HepG2 (cell line): ENCODE measurements around the gene DIPK1B. TPM values are rescaled to one million over a fixed set of nuclear protein-coding genes. Genes with fewer than 3 reads are reported as not detected.

Experiments
- ATAC-seq: fragments of 200-7000 bp; cut with Tn5 transposase; 3 replicates; pipeline ENCODE4 v1.9.1; 2020; ENCODE audit warnings: mild to moderate bottlenecking, moderate library complexity
- BruUV-seq: library from RNA; stranded (reverse); fragments of 400-500 nt; replicated peaks from 2 replicates; lab custom pipeline; 2021; lab: Mats Ljungman, UMichigan
- CTCF ChIA-PET: fragments of 300-600 bp; formaldehyde crosslinking; extraction: SDS; loops from one replicate; lab custom pipeline; 2021; ENCODE audit warnings: low total read pairs, inconsistent platforms, low intra/inter-chr PET ratio; lab: Yijun Ruan, JAX
- POLR2A ChIA-PET: fragments of 350-600 bp; sonication (Branson Sonifier 250); formaldehyde crosslinking; loops from one replicate; lab custom pipeline; 2020; ENCODE audit warnings: antibody characterized with exemption, inconsistent platforms; lab: Yijun Ruan, JAX
- DNase-seq: peaks from one replicate; pipeline ENCODE4 v3.0.0-alpha.2; 2015; ENCODE audit warnings: low spot score
- FAIRE-seq: peaks from 3 replicates; lab custom pipeline; 2011; peaks lifted over from hg19 to GRCh38; lab: Jason Lieb, UNC
- H2AFZ ChIP-seq: one replicate; pipeline ENCODE4 v1.6.1; 2011; ENCODE audit warnings: low read length, inconsistent platforms
- H3K27ac ChIP-seq: fragments of 300-600 bp; 3 replicates; pipeline ENCODE4 v1.8.0; 2011; ENCODE audit warnings: mixed run types, mild to moderate bottlenecking, mixed read lengths, low read length, inconsistent platforms; ENCODE audit not compliant: insufficient read depth; ENCODE audit errors: extremely low read length
- H3K27me3 ChIP-seq, 2 experiments: fragments of 200-600 bp in 1 of 2; 2 replicates in 1 of 2; 3 replicates in 1 of 2; pipeline versions ENCODE4 v1.6.0 to v1.8.0; 2011; ENCODE audit warnings: low read length in 2 of 2, mild to moderate bottlenecking in 2 of 2, moderate library complexity in 2 of 2, inconsistent platforms in 1 of 2; ENCODE audit not compliant: insufficient read depth in 2 of 2, control insufficient read depth in 1 of 2
- H3K36me3 ChIP-seq, 2 experiments: fragments of 200-600 bp in 1 of 2; replicated peaks in 1 of 2; 2 replicates in 1 of 2; 3 replicates in 1 of 2; pipeline versions ENCODE4 v1.5.1 to v1.8.0; 2011; ENCODE audit warnings: low read length in 2 of 2, inconsistent platforms in 1 of 2; ENCODE audit not compliant: insufficient read depth in 2 of 2, control insufficient read depth in 1 of 2
- H3K4me1 ChIP-seq: 2 replicates; pipeline ENCODE4 v1.5.1; 2012; ENCODE audit warnings: low read length, inconsistent platforms; ENCODE audit not compliant: insufficient read depth
- H3K4me2 ChIP-seq: 2 replicates; pipeline ENCODE4 v1.6.0; 2011; ENCODE audit warnings: low read depth, low read length, inconsistent platforms
- H3K4me3 ChIP-seq, 3 experiments: fragments of 200-600 bp in 1 of 3; sonication (generic), shearing (Covaris generic) in 1 of 3; replicated peaks in 1 of 3; 2 replicates each; pipeline ENCODE4 v1.5.1; 2011 to 2016; ENCODE audit warnings: low read length in 3 of 3, inconsistent platforms in 2 of 3, low read depth in 2 of 3, mild to moderate bottlenecking in 2 of 3, control low read depth in 1 of 3, mixed read lengths in 1 of 3; ENCODE audit not compliant: insufficient read depth in 1 of 3
- H3K79me2 ChIP-seq: one replicate; pipeline ENCODE4 v1.6.1; 2011; ENCODE audit warnings: low read length, inconsistent platforms; ENCODE audit not compliant: insufficient read depth
- H3K9ac ChIP-seq: 2 replicates; pipeline ENCODE4 v1.6.0; 2011; ENCODE audit warnings: mild to moderate bottlenecking, low read depth, low read length, inconsistent platforms; ENCODE audit not compliant: insufficient read depth
- H3K9me3 ChIP-seq: 2 replicates; pipeline ENCODE4 v1.5.1; 2012; ENCODE audit warnings: mild to moderate bottlenecking, low read length
- H4K20me1 ChIP-seq: 2 replicates; pipeline ENCODE4 v1.6.0; 2011; ENCODE audit warnings: inconsistent platforms, mild to moderate bottlenecking, low read length, moderate library complexity; ENCODE audit not compliant: insufficient read depth
- HCFC1 ChIP-seq: fragments of 150-350 bp; IDR thresholded peaks from 2 replicates; pipeline ENCODE4 v1.6.1; 2014; ENCODE audit warnings: low read depth, low read length
- WGBS: methylation state at CpG from one replicate; pipeline ENCODE4 v1.1.6; 2017; ENCODE audit warnings: low lambda C conversion rate; 5-methylcytosine and 5-hydroxymethylcytosine counted together
- in situ Hi-C: cut with HindIII; loops from 2 replicates; pipeline ENCODE4 v1.10.0; 2017; ENCODE audit warnings: low pct_unique_long_range_greater_than_20kb; ENCODE audit not compliant: extremely low pct_ligation_motif_present
- intact Hi-C: fragments of 100-400 bp; cut with micrococcal nuclease; formaldehyde crosslinking; loops from one replicate; pipeline ENCODE4 v1.10.0; 2022; ENCODE audit not compliant: unreplicated experiment
- polyA plus RNA-seq, 8 experiments: library from polyadenylated mRNA; depleted of rRNA in 3 of 8; stranded (reverse) in 7 of 8; unstranded in 1 of 8; fragments of >200 nt; fragmentation: Illumina TruSeq in 4 of 8; extraction: Trizol in 4 of 8; gene quantifications; 2 replicates each; pipeline versions ENCODE4 v1.2.1 to v1.2.3, GENCODE V29; 2011 to 2016; ENCODE audit warnings: low read depth in 4 of 8, missing spikeins in 1 of 8, mixed read lengths in 1 of 8; ENCODE audit not compliant: insufficient read depth in 1 of 8
- total RNA-seq, 5 experiments: library from RNA; depleted of rRNA; stranded (reverse); fragments of >200 nt; fragmentation: Illumina TruSeq; extraction: Trizol; gene quantifications; 2 replicates each; pipeline ENCODE4 v1.2.3, GENCODE V29; 2016; ENCODE audit warnings: low read depth in 1 of 5
- TF ChIP-seq, protein P1 (sequence below): sonication (generic); formaldehyde crosslinking; IDR thresholded peaks from 2 replicates; pipeline ENCODE4 v1.5.0; 2020; ENCODE audit warnings: mild to moderate bottlenecking, missing genetic modification reagents, borderline replicate concordance
- TF ChIP-seq, protein P2 (sequence below): sonication (generic); formaldehyde crosslinking; IDR thresholded peaks from 2 replicates; pipeline ENCODE4 v1.9.0; 2022; ENCODE audit warnings: low read depth, missing genetic modification reagents

DIPK1B gene
- total and polyA plus RNA-seq, 2 of the 13 experiments (the other 11 are each of a cell fraction or from before 2014, with no cell fraction given): 0.18 to 3.9 TPM

DNA sequence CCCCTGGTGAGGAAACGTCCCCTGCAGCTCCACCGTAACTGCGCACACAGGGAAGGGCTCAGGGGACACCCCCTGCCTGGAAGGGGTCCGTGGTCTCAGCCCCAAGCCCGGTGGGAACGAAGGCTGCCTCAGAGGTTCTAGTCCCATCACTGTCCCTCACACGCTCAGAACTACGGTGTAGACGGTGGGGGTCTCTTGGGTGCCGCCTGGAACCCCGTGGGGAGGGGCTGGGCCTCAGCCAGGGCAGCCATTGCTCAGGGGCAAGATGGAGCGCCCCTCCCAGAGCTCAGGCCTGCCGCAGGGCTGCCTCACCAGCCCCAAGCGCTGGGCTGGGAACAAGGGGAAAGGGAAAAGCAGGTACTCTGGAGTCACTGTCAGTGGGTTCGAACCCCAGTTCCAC is 28.0 kb upstream of the DIPK1B start:
- ChIA-PET POLR2A (no interaction called here), CTCF (no interaction called here)
- H3K79me2 ChIP-seq: no peaks in the 10 kb centered on the region
- 91% methylated on average over 13 of the region's 15 CpGs for WGBS
- peaks cover 49% of the 10 kb centered on the region for H3K4me1 ChIP-seq
- H3K9ac ChIP-seq: no peak overlapping the region
- no TSS peak for BruUV-seq
- intact Hi-C loops (no loop called here), in situ Hi-C loops (no loop called here)
- H3K4me3 ChIP-seq: no peak overlapping the region
- H3K4me2 ChIP-seq: no peak overlapping the region
- H3K9me3 ChIP-seq: no peaks in the 10 kb centered on the region
- no peaks in the 10 kb centered on the region for H4K20me1 ChIP-seq
- H3K36me3 ChIP-seq: no peaks in the 10 kb centered on the region
- H3K27me3 ChIP-seq: peaks cover 5 to 38% of the 10 kb centered on the region in 2 experiments
- H3K27ac ChIP-seq: no peak overlapping the region
- no peak for ATAC-seq
- no peak overlapping the region for H2AFZ ChIP-seq
- TF ChIP-seq, protein P1, sequence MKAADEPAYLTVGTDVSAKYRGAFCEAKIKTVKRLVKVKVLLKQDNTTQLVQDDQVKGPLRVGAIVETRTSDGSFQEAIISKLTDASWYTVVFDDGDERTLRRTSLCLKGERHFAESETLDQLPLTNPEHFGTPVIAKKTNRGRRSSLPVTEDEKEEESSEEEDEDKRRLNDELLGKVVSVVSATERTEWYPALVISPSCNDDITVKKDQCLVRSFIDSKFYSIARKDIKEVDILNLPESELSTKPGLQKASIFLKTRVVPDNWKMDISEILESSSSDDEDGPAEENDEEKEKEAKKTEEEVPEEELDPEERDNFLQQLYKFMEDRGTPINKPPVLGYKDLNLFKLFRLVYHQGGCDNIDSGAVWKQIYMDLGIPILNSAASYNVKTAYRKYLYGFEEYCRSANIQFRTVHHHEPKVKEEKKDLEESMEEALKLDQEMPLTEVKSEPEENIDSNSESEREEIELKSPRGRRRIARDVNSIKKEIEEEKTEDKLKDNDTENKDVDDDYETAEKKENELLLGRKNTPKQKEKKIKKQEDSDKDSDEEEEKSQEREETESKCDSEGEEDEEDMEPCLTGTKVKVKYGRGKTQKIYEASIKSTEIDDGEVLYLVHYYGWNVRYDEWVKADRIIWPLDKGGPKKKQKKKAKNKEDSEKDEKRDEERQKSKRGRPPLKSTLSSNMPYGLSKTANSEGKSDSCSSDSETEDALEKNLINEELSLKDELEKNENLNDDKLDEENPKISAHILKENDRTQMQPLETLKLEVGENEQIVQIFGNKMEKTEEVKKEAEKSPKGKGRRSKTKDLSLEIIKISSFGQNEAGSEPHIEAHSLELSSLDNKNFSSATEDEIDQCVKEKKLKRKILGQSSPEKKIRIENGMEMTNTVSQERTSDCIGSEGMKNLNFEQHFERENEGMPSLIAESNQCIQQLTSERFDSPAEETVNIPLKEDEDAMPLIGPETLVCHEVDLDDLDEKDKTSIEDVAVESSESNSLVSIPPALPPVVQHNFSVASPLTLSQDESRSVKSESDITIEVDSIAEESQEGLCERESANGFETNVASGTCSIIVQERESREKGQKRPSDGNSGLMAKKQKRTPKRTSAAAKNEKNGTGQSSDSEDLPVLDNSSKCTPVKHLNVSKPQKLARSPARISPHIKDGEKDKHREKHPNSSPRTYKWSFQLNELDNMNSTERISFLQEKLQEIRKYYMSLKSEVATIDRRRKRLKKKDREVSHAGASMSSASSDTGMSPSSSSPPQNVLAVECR (CRISPR knock-in tag): 0 out of 2 replicates have a peak, but pooled peaks have one; percentile 17
- TF ChIP-seq, protein P2, sequence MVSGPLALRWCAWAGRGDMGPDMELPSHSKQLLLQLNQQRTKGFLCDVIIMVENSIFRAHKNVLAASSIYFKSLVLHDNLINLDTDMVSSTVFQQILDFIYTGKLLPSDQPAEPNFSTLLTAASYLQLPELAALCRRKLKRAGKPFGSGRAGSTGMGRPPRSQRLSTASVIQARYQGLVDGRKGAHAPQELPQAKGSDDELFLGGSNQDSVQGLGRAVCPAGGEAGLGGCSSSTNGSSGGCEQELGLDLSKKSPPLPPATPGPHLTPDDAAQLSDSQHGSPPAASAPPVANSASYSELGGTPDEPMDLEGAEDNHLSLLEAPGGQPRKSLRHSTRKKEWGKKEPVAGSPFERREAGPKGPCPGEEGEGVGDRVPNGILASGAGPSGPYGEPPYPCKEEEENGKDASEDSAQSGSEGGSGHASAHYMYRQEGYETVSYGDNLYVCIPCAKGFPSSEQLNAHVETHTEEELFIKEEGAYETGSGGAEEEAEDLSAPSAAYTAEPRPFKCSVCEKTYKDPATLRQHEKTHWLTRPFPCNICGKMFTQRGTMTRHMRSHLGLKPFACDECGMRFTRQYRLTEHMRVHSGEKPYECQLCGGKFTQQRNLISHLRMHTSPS (CRISPR knock-in tag): no peak
- TF ChIP-seq HCFC1: no peak
- no peak for DNase-seq
- FAIRE-seq: no peak
